ENCODE results near the gene MEA1.

Gene MEA1

DNA sequence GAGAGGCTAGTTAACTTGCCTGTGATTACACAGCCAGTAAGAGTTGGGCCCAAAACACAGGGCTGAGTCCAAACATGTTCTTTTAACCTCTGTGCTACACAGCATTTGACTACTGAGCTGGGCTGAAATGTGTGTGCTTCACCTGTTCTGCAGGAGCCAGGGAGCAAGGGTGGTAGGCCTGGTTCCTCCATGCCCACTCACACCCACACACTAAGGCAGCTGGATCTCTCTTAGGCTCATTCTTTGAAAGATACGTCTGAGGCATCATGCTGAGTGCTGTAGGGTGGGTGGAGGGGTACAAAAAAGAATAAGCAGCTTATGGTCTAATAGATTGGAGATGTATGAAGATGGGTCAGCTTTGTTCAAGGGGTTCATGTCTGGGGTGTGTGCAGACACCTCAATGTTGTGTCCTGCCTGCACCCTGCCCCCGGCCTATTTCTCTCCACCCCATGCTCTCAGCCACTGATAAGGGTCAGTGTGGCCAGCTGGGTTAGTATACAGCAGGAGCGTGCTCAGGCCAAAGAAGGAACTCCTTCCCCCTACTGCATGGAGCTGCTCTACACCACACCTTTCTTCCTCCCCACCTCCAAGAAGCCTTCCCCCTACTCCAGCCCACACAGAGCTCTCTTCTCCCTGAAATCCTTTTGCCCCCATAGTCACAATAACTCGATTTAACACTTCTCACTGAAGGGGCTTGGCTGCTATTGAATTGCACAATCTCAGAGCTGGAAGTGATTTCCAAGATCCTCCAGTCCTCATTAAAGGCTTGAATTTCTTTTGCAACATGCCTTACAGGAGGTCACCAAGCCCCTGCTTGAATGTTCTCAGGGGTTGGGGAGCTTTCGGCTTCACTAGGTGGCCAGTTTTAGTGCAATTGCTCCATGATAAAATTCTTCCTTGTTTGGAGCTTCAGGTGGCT lies 26.0 kb downstream of the MEA1 start:
- H3K27ac ChIP-seq, result no peak overlapping the region
- TF ChIP-seq, protein P1, sequence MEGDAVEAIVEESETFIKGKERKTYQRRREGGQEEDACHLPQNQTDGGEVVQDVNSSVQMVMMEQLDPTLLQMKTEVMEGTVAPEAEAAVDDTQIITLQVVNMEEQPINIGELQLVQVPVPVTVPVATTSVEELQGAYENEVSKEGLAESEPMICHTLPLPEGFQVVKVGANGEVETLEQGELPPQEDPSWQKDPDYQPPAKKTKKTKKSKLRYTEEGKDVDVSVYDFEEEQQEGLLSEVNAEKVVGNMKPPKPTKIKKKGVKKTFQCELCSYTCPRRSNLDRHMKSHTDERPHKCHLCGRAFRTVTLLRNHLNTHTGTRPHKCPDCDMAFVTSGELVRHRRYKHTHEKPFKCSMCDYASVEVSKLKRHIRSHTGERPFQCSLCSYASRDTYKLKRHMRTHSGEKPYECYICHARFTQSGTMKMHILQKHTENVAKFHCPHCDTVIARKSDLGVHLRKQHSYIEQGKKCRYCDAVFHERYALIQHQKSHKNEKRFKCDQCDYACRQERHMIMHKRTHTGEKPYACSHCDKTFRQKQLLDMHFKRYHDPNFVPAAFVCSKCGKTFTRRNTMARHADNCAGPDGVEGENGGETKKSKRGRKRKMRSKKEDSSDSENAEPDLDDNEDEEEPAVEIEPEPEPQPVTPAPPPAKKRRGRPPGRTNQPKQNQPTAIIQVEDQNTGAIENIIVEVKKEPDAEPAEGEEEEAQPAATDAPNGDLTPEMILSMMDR (conservative IDR thresholded peaks at IDR 0.05), result no peak

DNA sequence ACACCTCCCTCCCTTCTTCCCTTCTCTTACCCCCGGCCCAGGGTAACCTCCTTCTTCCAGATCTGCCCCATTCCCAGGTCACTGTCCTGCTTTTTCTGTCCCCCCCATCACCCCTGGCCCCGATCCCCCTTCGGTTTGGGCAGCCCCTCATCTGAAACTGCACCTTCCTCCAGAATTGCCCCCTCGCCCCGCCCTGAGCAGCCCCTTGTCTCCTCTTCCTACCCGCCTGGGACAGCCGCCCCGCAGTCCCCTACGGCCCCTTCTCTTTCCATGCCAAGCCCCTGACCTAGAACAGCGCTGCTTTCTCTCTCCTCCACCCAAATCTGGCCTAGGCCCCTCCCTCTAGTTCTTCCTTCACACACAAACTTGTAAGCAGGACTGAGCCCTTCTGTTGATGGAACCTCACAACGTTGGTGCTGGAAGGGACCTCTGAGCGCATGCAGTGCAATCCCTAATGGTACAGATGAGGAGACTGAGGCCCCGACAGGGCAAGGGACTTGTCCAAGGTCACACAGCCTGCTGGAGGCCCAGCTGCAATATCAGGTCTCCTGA lies 28.7 kb downstream of the MEA1 start:
- H3K27ac ChIP-seq, result peak overlapping the region; percentile 84
- TF ChIP-seq, protein P1 (conservative IDR thresholded peaks at IDR 0.05), result no peak

DNA sequence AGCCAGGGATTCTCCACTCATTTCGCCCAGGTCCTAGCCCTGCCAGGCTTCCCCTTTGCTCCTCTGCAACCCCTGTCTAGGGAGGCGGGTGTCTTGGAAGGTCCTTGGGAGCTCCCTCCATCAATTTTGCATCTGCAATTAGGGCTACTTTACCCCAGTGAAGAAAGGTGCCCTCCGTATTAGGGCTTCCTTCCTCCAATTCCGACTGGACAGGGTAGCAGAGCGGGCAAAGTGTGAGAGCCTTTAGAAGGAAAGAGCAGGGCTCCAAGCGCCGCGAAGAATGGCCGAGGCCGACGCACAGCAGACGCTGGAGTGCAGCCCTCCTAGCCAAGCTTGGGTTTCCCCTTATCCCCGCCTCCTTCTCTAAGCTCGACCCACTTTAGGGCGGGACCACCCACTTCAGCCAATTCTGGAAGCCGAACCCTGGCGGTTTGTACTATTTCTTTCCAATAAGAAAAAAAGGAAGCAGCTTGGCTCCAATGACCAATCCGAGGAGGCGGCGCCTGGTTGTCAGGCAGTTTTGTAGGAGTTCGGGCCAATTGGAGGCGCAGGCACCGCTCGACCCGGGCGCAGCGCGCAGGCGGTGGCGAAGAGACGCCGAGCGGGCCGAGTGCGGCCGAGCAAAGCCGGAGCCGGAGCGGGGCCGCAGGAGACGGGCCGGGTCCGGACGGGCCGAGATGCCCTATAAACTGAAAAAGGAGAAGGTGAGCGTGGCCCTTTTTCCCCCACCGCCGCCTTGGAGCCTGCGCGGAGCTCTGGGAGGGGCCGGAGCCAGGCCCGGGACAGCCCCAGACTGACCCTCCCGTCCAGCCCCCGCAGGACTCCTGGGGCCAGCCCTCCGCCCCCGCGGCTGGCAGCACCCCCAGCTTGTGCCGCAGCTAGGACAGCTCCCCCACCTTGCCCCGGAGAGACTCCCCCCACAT lies 29.5 kb downstream of the MEA1 start, which contains the start of gene PPP2R5D:
Gene PPP2R5D, plus strand, starts transcription at position 570 of the 923 bp plus-strand sequence. Its CDS starts 108 bp downstream, at position 678.
- TF ChIP-seq, protein P1 (conservative IDR thresholded peaks at IDR 0.05), result no peak
- peak within 1 kb of the TSS; percentile 84 for H3K27ac ChIP-seq

DNA sequence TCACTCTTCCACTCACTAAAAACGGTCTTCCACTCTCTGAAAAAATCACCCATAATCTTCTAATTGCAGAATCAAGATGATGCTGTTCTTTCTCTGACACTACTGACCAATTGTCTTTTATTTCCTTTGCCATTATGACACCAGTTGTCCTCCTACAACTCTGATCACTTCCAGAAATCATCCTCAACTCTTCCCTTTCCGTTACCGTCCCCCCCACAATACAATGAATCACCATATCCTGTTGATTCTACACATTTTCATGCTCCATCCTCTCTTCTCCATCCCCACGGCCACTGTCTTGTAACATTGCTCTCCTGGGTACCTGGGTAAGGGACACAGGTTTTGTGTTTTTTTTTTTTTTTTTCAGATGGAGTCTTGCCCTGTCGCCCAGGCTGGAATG lies 31.9 kb downstream of the MEA1 start:
- TF ChIP-seq, protein P1 (conservative IDR thresholded peaks at IDR 0.05), result no peak
- H3K27ac ChIP-seq, result no peak overlapping the region

DNA sequence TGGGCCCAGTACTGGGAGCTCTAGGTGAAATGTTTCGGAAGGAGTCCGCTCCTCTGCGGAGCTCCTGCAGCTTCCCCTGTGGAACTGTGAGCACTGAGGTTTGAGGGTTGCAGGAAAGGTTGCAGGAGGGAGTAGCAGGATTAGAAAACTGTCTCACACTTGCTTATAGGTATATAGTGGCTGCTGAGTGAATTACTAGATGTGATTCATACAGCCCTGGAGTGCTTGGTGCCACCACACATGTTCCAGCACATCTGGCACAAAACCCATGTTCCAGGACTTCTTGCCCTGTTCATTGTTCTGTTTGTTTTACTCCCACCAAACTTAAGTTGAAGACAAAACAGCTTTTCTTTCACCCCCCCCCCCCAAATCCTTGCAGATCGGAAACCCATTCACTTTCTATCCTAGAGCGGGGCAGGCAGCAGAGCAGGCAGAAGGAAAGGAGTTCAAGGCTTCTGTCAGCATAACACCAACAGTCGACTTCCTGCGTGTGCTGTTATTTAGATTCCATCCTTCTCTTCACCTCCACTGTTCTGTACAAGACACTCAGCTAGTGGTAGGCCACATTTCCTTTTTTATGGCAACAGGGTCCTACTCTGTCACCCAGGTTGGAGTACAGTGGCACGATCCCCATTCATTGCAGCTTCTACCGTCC lies 34.1 kb downstream of the MEA1 start:
- TF ChIP-seq, protein P1 (conservative IDR thresholded peaks at IDR 0.05), result no peak

DNA sequence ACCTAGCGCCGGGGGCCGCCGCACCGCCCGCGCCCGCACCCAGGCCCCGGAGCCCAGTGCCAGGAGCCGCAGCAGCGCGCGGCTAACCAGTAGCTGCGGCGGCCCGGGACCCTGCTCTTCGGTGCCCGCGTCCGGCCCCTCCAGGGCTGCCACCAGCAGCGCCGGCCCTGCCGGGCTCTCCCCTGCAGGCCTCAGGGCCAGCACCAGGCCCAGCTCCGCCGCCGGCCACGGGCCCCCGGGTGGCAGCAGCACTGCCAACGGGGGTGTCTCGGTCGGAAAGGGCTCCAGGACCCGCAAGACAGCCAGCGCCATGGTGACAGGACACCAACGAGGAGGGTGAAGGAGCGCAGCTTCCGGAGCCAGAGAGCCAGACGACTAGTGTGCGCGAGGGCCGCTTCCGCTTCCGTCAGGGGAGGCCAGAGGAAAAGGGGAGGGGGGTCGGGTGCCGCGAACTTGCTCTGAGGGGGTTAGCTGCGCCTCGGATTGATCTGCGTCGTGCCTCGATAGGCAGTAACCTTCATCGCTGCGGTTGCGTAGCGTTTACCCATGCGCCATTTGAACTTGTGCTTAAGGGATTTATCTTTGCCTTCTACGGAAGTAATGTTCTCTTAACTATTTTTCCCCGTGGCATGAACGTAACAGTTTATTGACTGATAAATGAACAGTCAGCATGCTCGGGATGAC lies 34.8 kb downstream of the MEA1 start, which contains the start of gene PEX6:
Gene PEX6, minus strand, starts transcription at position 343 of the 684 bp plus-strand sequence. Its CDS starts 31 bp downstream, at position 312.
- TF ChIP-seq, protein P1 (conservative IDR thresholded peaks at IDR 0.05), result no peak
- H3K27ac ChIP-seq, result peak within 1 kb of the TSS; percentile 89

More for the DNA sequence above, 34.1 kb downstream of the MEA1 start:
- peak overlapping the region; percentile 89 for H3K27ac ChIP-seq
